WTC11 (cell line): Measurements from ENCODE around the gene FAM187B.

ENCODE experiments used
- ATF2 ChIP-seq: sonication (generic); formaldehyde crosslinking; IDR thresholded peaks from 2 replicates; pipeline ENCODE4 v1.8.1; 2022; ENCODE audit warnings: low read depth, missing genetic modification reagents, borderline replicate concordance
- CDX4 ChIP-seq: fragments of 250-450 bp; sonication (Bioruptor Pico); IDR thresholded peaks from 2 replicates; pipeline ENCODE4 v1.9.0; 2021; ENCODE audit warnings: moderate library complexity, mild to moderate bottlenecking, inconsistent platforms, borderline replicate concordance
- CREM ChIP-seq: sonication (generic); formaldehyde crosslinking; IDR thresholded peaks from 2 replicates; pipeline ENCODE4 v1.8.1; 2022; ENCODE audit warnings: mild to moderate bottlenecking, missing genetic modification reagents, moderate library complexity
- CTCF ChIP-seq: fragments of 200-600 bp; IDR thresholded peaks from 2 replicates; pipeline ENCODE4 v1.8.0; 2022; ENCODE audit warnings: antibody characterized with exemption
- E2F1 ChIP-seq: sonication (generic); formaldehyde crosslinking; IDR thresholded peaks from 2 replicates; pipeline ENCODE4 v1.8.0; 2022; ENCODE audit warnings: mild to moderate bottlenecking, missing genetic modification reagents
- JUN ChIP-seq: sonication (generic); formaldehyde crosslinking; IDR thresholded peaks from 2 replicates; pipeline ENCODE4 v1.8.0; 2023; ENCODE audit warnings: mild to moderate bottlenecking, missing genetic modification reagents
- STAT6 ChIP-seq: sonication (generic); formaldehyde crosslinking; conservative IDR thresholded peaks from 2 replicates; pipeline ENCODE4 v1.8.1; 2023; ENCODE audit warnings: mild to moderate bottlenecking, low read depth, missing genetic modification reagents, moderate library complexity
- ZNF121 ChIP-seq: sonication (generic); formaldehyde crosslinking; IDR thresholded peaks from 2 replicates; pipeline ENCODE4 v1.8.0; 2023; ENCODE audit warnings: missing genetic modification reagents
- ZNF416 ChIP-seq: fragments of 250-450 bp; sonication (Bioruptor Pico); IDR thresholded peaks from 2 replicates; pipeline ENCODE4 v1.9.0; 2021; ENCODE audit warnings: mild to moderate bottlenecking, inconsistent platforms
- ZNF532 ChIP-seq: fragments of 250-450 bp; sonication (Bioruptor Pico); IDR thresholded peaks from 2 replicates; pipeline ENCODE4 v1.9.0; 2021; ENCODE audit warnings: mild to moderate bottlenecking, borderline replicate concordance

- TF ChIP-seq CTCF (no peak), ZNF532 (CRISPR knock-in tag) (no peak), E2F1 (CRISPR knock-in tag) (no peak), CDX4 (no peak), JUN (no peak), ZNF416 (CRISPR knock-in tag) (no peak), ATF2 (CRISPR knock-in tag) (no peak), CREM (no peak), STAT6 (no peak), ZNF121 (CRISPR knock-in tag) (no peak)
These were observed 36.8 kb upstream of the FAM187B start for GRCh38 chr19:35265126-35265899.
